Thyroid gland (tissue), 4 donors: ENCODE data around the gene SNCB.

ENCODE experiments used
- POLR2A ChIP-seq, 2 donors: fragments of 450-650 bp; IDR thresholded peaks; one replicate each; pipeline ENCODE4 v1.6.1; 2017; ENCODE audit warnings: antibody characterized with exemption in 2 of 2, mild to moderate bottlenecking in 2 of 2, moderate library complexity in 1 of 2
- TF ChIP-seq, protein P1 (sequence below), 6 experiments: fragments of 200-600 bp in 3 of 6; fragments of 450-650 bp in 3 of 6; sonication (generic) in 3 of 6; IDR thresholded peaks; one replicate each; pipeline ENCODE4 v1.5.1; 2016 to 2019; ENCODE audit warnings: antibody characterized with exemption in 6 of 6, mild to moderate bottlenecking in 2 of 6, inconsistent platforms in 1 of 6, moderate library complexity in 1 of 6

DNA sequence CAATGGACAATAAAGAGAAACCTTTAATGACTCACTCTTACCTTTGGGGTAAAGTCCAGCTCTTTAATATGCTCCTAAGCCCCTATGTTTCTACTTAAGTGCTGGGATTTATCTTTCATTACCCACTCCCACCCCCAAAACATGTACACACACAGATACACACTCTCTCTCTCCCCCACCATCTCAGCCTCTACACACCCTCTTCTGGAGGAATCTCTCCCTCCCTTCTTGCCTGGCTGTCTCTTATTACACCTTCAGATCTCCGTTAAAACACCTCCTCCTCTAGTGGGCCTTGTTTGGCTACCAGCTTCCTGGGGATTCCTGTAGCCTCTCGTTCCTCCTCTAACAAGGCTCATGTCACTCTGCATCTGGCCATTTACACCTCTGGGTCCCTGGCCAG lies 27.2 kb downstream of the SNCB start:
- TF ChIP-seq, protein P1, sequence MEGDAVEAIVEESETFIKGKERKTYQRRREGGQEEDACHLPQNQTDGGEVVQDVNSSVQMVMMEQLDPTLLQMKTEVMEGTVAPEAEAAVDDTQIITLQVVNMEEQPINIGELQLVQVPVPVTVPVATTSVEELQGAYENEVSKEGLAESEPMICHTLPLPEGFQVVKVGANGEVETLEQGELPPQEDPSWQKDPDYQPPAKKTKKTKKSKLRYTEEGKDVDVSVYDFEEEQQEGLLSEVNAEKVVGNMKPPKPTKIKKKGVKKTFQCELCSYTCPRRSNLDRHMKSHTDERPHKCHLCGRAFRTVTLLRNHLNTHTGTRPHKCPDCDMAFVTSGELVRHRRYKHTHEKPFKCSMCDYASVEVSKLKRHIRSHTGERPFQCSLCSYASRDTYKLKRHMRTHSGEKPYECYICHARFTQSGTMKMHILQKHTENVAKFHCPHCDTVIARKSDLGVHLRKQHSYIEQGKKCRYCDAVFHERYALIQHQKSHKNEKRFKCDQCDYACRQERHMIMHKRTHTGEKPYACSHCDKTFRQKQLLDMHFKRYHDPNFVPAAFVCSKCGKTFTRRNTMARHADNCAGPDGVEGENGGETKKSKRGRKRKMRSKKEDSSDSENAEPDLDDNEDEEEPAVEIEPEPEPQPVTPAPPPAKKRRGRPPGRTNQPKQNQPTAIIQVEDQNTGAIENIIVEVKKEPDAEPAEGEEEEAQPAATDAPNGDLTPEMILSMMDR (IDR thresholded peaks at IDR 0.05), result no peak
- no peak for TF ChIP-seq POLR2A (IDR thresholded peaks at IDR 0.05)
